Thyroid gland (tissue), 4 donors: Measurements from ENCODE around the gene STAT3.

Experiments used
- POLR2A ChIP-seq, 2 donors: fragments of 450-650 bp; IDR thresholded peaks; one replicate each; pipeline ENCODE4 v1.6.1; 2017; ENCODE audit warnings: antibody characterized with exemption in 2 of 2, mild to moderate bottlenecking in 2 of 2, moderate library complexity in 1 of 2
- TF ChIP-seq, protein P1 (sequence below), 6 experiments: fragments of 200-600 bp in 3 of 6; fragments of 450-650 bp in 3 of 6; sonication (generic) in 3 of 6; IDR thresholded peaks; one replicate each; pipeline ENCODE4 v1.5.1; 2016 to 2019; ENCODE audit warnings: antibody characterized with exemption in 6 of 6, mild to moderate bottlenecking in 2 of 6, inconsistent platforms in 1 of 6, moderate library complexity in 1 of 6

DNA sequence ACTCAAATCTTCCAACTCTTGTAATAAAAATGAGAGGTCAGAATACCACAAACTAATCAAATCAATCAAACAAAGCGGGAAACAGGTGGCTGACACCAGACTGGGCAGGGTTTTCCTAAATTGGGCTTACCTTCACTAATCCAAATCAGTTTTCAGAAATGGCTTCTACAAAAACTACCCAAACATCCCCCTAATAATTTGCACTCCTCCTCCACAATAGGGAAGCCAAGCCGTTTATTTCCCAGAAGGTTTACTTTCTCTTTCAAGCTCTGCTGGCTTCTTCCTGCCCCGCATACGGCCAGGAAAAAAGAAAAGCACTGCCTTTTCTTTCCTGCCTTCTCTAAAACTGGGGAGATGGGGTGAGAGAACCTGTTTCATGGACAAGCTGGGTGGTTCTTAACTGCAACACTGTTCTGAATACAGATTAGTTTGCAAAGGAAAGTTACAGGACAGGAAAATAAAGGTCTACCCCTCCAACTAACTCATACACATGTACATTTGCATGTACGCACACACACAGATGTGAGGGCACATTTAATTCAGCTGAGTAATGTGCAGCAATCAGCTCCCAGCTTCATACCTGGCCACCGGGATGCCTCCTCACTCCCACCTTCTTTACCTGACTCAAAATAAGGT is 9.2 kb downstream of the STAT3 start:
- TF ChIP-seq, protein P1, sequence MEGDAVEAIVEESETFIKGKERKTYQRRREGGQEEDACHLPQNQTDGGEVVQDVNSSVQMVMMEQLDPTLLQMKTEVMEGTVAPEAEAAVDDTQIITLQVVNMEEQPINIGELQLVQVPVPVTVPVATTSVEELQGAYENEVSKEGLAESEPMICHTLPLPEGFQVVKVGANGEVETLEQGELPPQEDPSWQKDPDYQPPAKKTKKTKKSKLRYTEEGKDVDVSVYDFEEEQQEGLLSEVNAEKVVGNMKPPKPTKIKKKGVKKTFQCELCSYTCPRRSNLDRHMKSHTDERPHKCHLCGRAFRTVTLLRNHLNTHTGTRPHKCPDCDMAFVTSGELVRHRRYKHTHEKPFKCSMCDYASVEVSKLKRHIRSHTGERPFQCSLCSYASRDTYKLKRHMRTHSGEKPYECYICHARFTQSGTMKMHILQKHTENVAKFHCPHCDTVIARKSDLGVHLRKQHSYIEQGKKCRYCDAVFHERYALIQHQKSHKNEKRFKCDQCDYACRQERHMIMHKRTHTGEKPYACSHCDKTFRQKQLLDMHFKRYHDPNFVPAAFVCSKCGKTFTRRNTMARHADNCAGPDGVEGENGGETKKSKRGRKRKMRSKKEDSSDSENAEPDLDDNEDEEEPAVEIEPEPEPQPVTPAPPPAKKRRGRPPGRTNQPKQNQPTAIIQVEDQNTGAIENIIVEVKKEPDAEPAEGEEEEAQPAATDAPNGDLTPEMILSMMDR (IDR thresholded peaks at IDR 0.05), result no peak
- TF ChIP-seq POLR2A (IDR thresholded peaks at IDR 0.05), result no peak
